Cardiac fibroblast (primary cell): ENCODE results near the gene PTRHD1.

Source experiments
- DNase-seq, 2 donors: peaks; one replicate each; pipeline versions ENCODE4 v3.0.0 to v3.0.0-alpha.2; 2010; ENCODE audit warnings: low read depth in 2 of 2
- H3K4me3 ChIP-seq, 2 donors: replicated peaks in 1 of 2; 1 replicate in 1 of 2; 2 replicates in 1 of 2; pipeline ENCODE4 v1.5.1; 2011; ENCODE audit warnings: low read depth in 2 of 2, low read length in 2 of 2, mild to moderate bottlenecking in 2 of 2, moderate library complexity in 1 of 2
- TF ChIP-seq, protein P1 (sequence below): IDR thresholded peaks from one replicate; pipeline ENCODE4 v1.5.1; 2011; ENCODE audit warnings: low read depth, mild to moderate bottlenecking, low read length, inconsistent platforms

The PTRHD1 gene, protein sequence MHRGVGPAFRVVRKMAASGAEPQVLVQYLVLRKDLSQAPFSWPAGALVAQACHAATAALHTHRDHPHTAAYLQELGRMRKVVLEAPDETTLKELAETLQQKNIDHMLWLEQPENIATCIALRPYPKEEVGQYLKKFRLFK

DNA sequence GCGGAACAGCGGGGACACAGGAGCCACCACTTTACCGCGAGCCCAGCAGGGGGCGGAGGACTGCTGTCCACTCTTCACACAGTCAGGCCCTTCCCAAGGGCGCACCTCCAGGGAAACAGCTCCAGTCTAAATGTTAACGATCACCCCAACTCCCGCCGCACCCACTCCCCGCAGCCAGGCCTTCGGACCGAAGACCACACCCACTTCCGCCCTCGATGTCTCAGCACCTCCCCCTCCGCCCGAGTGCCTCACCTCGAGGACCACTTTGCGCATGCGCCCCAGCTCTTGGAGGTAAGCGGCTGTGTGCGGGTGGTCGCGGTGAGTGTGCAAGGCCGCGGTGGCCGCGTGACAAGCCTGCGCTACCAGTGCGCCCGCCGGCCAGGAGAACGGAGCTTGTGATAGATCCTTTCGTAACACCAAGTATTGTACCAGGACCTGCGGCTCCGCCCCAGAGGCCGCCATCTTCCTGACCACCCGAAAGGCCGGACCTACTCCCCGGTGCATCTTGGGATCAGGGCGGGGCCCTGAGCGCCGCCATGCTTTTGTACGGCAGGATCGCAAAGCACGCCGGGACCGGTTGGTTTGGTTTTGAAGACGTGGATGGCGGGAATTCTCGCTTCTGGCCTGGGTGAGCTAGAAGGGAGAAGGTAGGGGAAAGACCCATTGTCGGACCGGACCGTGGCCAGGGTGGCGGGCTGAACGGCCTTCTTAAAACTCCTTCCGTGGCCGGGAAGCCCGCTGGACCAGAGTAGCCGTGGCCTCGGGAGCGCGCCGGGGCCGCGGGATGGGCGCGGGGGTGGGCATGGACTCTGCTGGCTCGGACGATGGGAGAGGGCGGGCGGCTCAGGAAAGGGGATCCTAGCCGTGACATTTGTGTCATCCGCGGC lies at the start of gene PTRHD1, which contains the start of gene CENPO:
PTRHD1 (minus strand) TSS at position 518 of the 887 bp plus-strand sequence; CDS start at position 504, 14 bp downstream.
CENPO (plus strand) TSS at position 552 of the 887 bp plus-strand sequence. CDS start 495 bp downstream, outside the sequence.
- TF ChIP-seq, protein P1, sequence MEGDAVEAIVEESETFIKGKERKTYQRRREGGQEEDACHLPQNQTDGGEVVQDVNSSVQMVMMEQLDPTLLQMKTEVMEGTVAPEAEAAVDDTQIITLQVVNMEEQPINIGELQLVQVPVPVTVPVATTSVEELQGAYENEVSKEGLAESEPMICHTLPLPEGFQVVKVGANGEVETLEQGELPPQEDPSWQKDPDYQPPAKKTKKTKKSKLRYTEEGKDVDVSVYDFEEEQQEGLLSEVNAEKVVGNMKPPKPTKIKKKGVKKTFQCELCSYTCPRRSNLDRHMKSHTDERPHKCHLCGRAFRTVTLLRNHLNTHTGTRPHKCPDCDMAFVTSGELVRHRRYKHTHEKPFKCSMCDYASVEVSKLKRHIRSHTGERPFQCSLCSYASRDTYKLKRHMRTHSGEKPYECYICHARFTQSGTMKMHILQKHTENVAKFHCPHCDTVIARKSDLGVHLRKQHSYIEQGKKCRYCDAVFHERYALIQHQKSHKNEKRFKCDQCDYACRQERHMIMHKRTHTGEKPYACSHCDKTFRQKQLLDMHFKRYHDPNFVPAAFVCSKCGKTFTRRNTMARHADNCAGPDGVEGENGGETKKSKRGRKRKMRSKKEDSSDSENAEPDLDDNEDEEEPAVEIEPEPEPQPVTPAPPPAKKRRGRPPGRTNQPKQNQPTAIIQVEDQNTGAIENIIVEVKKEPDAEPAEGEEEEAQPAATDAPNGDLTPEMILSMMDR = peak; percentile 72
- peak; percentile 98 for DNase-seq
- peak within 1 kb of the TSS; percentile 81 to 85 for H3K4me3 ChIP-seq

DNA sequence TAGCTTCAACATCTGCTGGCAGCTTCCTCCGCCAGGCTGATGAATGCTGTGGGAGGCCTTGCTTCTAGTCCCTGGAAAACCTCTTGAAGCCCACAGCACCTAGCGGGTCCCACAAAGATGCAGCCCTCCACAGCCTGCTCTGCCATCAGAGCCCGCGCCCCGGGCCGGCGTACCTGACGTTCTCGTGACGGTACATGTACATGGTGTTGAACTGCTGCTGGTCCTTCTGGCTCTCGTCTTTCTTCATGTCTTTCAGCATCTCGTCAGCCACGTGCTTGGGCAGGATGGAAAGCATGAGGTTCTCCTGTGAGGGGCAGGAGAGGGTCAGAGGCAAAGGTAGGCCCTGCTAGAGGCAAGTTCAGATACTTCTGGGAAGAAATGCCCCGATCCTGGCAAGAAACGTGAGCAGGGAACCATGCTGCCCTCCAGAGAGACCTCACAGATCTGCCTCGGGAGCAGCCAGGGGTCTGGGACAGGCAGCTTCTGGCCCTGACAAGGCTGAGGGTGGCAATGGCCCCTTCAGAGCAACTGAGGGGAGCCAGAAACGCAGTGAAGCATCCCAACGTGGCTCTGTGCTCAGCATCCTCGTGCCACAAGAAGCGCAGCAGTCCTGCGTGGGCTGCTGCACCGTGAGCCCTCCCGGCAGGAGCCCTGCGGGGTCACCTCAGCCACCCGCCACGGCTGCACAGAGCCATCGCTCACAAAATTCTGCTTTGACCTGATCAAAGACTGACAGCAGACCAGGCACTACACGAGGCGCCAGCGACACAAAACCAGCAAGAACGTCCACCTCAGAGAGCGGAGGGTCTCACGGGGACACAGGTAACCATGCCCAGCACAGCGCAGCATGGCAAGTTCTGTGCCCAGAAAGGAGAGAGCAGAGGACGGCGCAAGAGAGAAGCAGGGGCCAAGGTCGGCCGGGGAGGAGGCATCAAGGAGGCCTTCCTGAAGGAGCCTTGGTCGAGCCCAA lies 49.2 kb upstream of the PTRHD1 start:
- DNase-seq = no peak
- TF ChIP-seq, protein P1 = no peak
- H3K4me3 ChIP-seq = no peak overlapping the region

DNA sequence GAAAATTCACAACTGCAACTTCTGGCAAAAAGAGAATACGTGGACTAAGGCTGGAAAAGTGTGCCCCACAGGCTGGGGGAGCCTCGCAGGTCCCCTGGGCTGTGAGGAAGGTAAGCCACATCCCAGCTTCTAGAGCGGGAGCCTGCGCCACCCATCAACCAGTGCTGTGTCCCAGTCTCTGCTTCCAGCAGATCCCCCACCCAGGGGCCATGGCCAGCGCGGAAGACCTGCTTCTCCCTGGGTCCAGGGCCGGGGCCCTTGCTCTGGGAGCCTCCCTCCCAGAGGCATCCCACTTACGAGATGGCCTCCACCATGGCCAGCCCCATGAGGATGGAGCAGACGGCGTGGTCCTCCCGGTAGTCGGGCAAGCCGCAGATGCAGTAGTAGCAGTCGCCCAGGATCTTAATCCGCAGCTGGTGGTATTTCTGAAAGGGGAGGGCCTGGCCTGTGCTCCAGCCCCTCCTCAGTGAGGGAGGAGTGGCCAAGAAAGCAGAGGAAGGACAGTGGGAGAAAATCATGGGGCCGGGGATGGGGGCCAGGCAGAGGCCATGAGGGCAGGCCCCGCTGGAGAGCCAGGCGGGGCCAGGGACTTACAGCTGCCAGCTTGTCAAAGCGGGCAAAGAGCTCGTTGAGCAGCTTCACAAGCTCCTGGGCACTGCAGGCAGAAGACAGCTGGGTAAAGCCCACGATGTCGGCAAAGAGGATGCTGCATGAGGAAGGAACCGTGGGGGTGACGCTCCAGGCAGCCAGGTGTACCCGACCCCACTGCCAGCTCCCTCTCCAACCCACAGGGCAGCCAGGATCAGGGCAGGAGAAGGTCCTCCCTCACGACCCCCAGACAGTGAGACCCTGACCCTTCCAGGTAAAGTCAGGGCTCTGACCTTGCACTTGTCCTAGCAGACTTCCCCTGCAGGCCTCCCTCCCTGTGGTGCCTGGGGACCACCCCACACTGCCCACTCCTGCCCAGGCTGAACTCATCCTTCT lies 48.1 kb upstream of the PTRHD1 start:
- TF ChIP-seq, protein P1 = no peak
- DNase-seq = no peak
- H3K4me3 ChIP-seq = no peak overlapping the region

DNA sequence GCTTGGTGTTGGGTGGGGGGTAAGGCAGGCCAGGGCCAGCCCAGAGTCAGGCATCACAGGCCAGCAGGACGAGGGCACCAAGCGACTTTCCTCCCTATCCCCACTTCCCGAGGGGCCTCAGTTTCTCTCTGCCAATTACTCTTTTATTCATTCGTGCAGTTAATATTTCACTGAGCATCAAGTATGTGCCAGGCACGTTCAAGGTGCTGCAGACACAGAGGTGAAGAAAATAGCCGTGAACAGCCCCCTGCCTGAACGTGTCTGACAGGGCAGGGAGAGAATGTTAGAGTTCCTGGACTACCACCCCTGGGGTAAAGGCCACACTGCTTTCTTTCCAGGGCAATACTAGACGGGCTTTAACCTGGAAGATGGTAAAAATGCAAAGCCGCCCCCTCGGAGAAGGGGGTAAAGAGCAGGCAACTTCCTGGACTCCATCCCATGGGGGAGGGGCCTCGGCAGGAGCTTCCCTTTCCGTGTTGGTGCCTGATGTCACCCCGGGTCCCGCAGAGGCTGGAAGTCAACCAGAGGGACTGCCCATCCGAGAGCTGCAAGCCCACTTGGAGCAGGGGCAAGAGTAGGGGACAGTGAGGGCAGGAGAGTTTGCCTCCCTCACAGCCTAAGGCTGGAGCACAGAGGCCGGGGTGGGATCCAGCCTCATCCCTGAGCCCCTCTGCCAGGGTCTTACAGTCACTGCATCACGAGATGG lies 47.1 kb upstream of the PTRHD1 start:
- H3K4me3 ChIP-seq = no peak overlapping the region
- DNase-seq = no peak
- TF ChIP-seq, protein P1 = no peak

DNA sequence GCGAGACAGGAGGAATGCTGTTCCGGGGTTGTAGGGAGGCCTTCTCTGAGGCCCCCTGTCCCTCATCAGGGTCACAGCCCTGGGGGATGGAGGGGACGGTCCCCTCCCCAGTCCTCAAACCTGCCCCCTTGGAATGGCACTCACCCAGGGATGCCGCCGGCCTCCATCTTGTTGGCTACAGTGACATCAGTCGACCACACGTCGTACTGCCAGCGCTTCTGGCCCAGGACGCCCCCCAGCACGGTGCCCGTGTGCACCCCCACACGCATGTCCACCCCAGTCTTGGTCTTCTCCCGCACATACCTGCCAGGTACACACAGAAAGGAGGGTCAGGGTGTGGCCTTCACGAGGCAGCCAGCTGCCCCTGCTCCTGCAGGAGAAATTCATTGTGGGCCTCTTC lies 46.5 kb upstream of the PTRHD1 start:
- no peak overlapping the region for H3K4me3 ChIP-seq
- TF ChIP-seq, protein P1 = no peak
- DNase-seq = no peak
